Astrocyte (in vitro differentiated cells and primary cell): ENCODE data around the gene STRBP. TPM values are rescaled to one million over a fixed set of nuclear protein-coding genes. Genes with fewer than 3 reads are reported as not detected.

Source experiments
- DNase-seq: peaks from one replicate; pipeline ENCODE4 v3.0.0-alpha.2; 2010; ENCODE audit warnings: low read depth
- FAIRE-seq: peaks from 2 replicates; lab custom pipeline; 2011; peaks lifted over from hg19 to GRCh38; lab: Jason Lieb, UNC
- H2AFZ ChIP-seq: 2 replicates; pipeline ENCODE4 v1.6.0; 2012; ENCODE audit warnings: low read depth, low read length, inconsistent platforms
- H3K27ac ChIP-seq: 2 replicates; pipeline ENCODE4 v1.5.1; 2011; ENCODE audit warnings: low read depth, low read length, inconsistent platforms
- H3K27me3 ChIP-seq: 2 replicates; pipeline ENCODE4 v1.6.0; 2011; ENCODE audit warnings: low read length, inconsistent platforms; ENCODE audit not compliant: insufficient read depth
- H3K36me3 ChIP-seq: 2 replicates; pipeline ENCODE4 v1.5.1; 2011; ENCODE audit warnings: low read length, inconsistent platforms; ENCODE audit not compliant: insufficient read depth
- H3K4me1 ChIP-seq: 2 replicates; pipeline ENCODE4 v1.5.1; 2011; ENCODE audit warnings: low read length, inconsistent platforms; ENCODE audit not compliant: insufficient read depth
- H3K4me2 ChIP-seq: 2 replicates; pipeline ENCODE4 v1.6.0; 2012; ENCODE audit warnings: low read length, inconsistent platforms
- H3K4me3 ChIP-seq: 2 replicates; pipeline ENCODE4 v1.5.1; 2011; ENCODE audit warnings: low read depth, mild to moderate bottlenecking, low read length, inconsistent platforms; ENCODE audit not compliant: insufficient read depth
- H3K79me2 ChIP-seq: 2 replicates; pipeline ENCODE4 v1.6.0; 2012; ENCODE audit warnings: mild to moderate bottlenecking, low read length, inconsistent platforms; ENCODE audit not compliant: insufficient read depth
- H3K9ac ChIP-seq: 2 replicates; pipeline ENCODE4 v1.6.0; 2012; ENCODE audit warnings: mild to moderate bottlenecking, low read length, inconsistent platforms
- H3K9me3 ChIP-seq: 2 replicates; pipeline ENCODE4 v1.5.1; 2012; ENCODE audit warnings: low read depth, mild to moderate bottlenecking, low read length, inconsistent platforms; ENCODE audit not compliant: insufficient read depth
- H4K20me1 ChIP-seq: 2 replicates; pipeline ENCODE4 v1.6.0; 2012; ENCODE audit warnings: low read length, inconsistent platforms; ENCODE audit not compliant: insufficient read depth
- H3K27ac Mint-ChIP-seq: one replicate; pipeline ENCODE4 v1.8.0; 2021; ENCODE audit warnings: mild to moderate bottlenecking, mixed read lengths; ENCODE audit not compliant: unreplicated experiment
- H3K27me3 Mint-ChIP-seq: one replicate; pipeline ENCODE4 v1.8.0; 2021; ENCODE audit warnings: low read depth, mixed read lengths; ENCODE audit not compliant: unreplicated experiment
- H3K36me3 Mint-ChIP-seq: one replicate; pipeline ENCODE4 v1.8.0; 2021; ENCODE audit warnings: low read depth, mixed read lengths; ENCODE audit not compliant: unreplicated experiment
- H3K4me1 Mint-ChIP-seq: one replicate; pipeline ENCODE4 v1.8.0; 2021; ENCODE audit warnings: low read depth, mixed read lengths; ENCODE audit not compliant: unreplicated experiment
- H3K4me3 Mint-ChIP-seq: one replicate; pipeline ENCODE4 v1.8.0; 2021; ENCODE audit warnings: mild to moderate bottlenecking, moderate library complexity, mixed read lengths; ENCODE audit not compliant: unreplicated experiment
- H3K9me3 Mint-ChIP-seq: one replicate; pipeline ENCODE4 v1.8.0; 2021; ENCODE audit warnings: mild to moderate bottlenecking, mixed read lengths; ENCODE audit not compliant: unreplicated experiment
- CTCF ChIP-seq: IDR thresholded peaks from 2 replicates; pipeline ENCODE4 v1.5.1; 2011; ENCODE audit warnings: low read depth, mild to moderate bottlenecking, inconsistent platforms, low read length, moderate library complexity; ENCODE audit not compliant: insufficient read depth
- EZH2 ChIP-seq: IDR thresholded peaks from 2 replicates; pipeline ENCODE4 v1.6.1; 2012; ENCODE audit warnings: mild to moderate bottlenecking, low read length, inconsistent platforms; ENCODE audit not compliant: insufficient read depth
- total RNA-seq: library from RNA; stranded (reverse); gene quantifications from 2 replicates; pipeline ENCODE4 v1.2.1, GENCODE V29; 2021

Gene STRBP
- total RNA-seq, 1 donor from 2014 or later, result 13.1 TPM

DNA sequence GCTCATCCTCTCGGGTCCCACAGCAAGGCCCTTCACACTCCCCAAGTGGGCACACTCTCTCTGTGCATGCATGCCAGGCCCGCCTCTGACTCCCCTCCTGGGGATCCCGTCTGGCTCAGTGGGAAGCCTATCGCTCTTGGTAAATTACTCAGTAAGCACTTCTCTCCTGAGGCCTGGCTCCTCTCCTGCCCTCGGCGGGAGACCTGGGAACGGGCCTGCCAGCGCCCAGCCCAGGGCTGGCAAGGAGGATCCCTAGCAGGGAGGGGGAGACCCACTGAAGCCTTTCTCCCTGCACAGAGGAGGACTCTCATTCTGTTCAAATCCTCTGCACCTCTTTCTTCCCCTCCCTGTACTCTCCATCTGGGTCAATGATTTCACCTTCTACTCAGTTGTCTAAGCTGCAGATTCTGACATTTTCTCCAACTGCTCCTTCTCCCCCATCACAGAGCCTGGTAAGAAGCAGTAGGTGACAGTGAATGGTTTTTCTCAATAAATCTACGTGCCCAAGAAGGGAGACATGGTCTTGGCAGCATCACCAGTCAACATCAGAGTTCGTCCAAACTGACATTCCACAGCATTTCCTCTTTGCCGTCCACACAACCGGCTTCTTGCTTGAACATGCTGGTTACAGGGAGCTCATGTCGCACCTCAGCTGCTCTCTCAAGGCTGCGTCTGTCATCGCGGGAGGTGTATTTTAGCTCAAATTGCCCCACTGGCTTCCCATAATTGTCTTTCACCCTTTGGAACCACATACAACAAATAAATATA is 153.1 kb downstream of the STRBP start:
- peaks cover 10% of the 10 kb centered on the region for H3K4me1 Mint-ChIP-seq

GRCh38 chr9:123113185-123113584 is 155.2 kb downstream of the STRBP start:
- no peak overlapping the region for H3K9ac ChIP-seq
- no peak overlapping the region for H3K27ac ChIP-seq
- DNase-seq (no peak), FAIRE-seq (no peak)
- Mint-ChIP-seq H3K9me3 (no peaks in the 10 kb centered on the region), H3K27me3 (no peaks in the 10 kb centered on the region), H3K36me3 (peaks cover 19% of the 10 kb centered on the region), H3K27ac (no peak overlapping the region), H3K4me3 (no peak overlapping the region), H3K4me1 (peaks cover 2% of the 10 kb centered on the region)
- H2AFZ ChIP-seq, result no peak overlapping the region
- no peaks in the 10 kb centered on the region for H3K36me3 ChIP-seq
- no peaks in the 10 kb centered on the region for H3K9me3 ChIP-seq
- no peaks in the 10 kb centered on the region for H4K20me1 ChIP-seq
- no peak for TF ChIP-seq EZH2
- TF ChIP-seq CTCF, result no peak
- H3K79me2 ChIP-seq, result no peaks in the 10 kb centered on the region
- H3K4me2 ChIP-seq, result no peak overlapping the region
- no peak overlapping the region for H3K4me3 ChIP-seq
- H3K27me3 ChIP-seq, result no peaks in the 10 kb centered on the region
- no peaks in the 10 kb centered on the region for H3K4me1 ChIP-seq

More for the DNA sequence above, 153.1 kb downstream of the STRBP start:
- H3K4me2 ChIP-seq, result no peak overlapping the region
- no peak for TF ChIP-seq EZH2
- no peak for TF ChIP-seq CTCF
- no peaks in the 10 kb centered on the region for H4K20me1 ChIP-seq
- Mint-ChIP-seq H3K27me3 (no peaks in the 10 kb centered on the region), H3K36me3 (peaks cover 14% of the 10 kb centered on the region), H3K27ac (no peak overlapping the region), H3K9me3 (no peaks in the 10 kb centered on the region), H3K4me3 (no peak overlapping the region)
- H3K27me3 ChIP-seq, result no peaks in the 10 kb centered on the region
- H3K4me3 ChIP-seq, result no peak overlapping the region
- H3K9me3 ChIP-seq, result no peaks in the 10 kb centered on the region
- H3K79me2 ChIP-seq, result no peaks in the 10 kb centered on the region
- DNase-seq (no peak), FAIRE-seq (no peak)
- no peaks in the 10 kb centered on the region for H3K36me3 ChIP-seq
- H3K4me1 ChIP-seq, result peaks cover 8% of the 10 kb centered on the region
- no peak overlapping the region for H3K9ac ChIP-seq
- H3K27ac ChIP-seq, result no peak overlapping the region
- H2AFZ ChIP-seq, result no peak overlapping the region
